Hematopoietic multipotent progenitor cell treated with erythropoietin and hydrocortisone succinate and interleukin-3 and kit ligand, for 15 days (in vitro differentiated cells): ENCODE measurements around the gene ABCG1.

Source experiments
- DNase-seq: peaks from one replicate; pipeline ENCODE4 v3.0.0-alpha.2; 2015; ENCODE audit warnings: low spot score

The ABCG1 gene

DNA sequence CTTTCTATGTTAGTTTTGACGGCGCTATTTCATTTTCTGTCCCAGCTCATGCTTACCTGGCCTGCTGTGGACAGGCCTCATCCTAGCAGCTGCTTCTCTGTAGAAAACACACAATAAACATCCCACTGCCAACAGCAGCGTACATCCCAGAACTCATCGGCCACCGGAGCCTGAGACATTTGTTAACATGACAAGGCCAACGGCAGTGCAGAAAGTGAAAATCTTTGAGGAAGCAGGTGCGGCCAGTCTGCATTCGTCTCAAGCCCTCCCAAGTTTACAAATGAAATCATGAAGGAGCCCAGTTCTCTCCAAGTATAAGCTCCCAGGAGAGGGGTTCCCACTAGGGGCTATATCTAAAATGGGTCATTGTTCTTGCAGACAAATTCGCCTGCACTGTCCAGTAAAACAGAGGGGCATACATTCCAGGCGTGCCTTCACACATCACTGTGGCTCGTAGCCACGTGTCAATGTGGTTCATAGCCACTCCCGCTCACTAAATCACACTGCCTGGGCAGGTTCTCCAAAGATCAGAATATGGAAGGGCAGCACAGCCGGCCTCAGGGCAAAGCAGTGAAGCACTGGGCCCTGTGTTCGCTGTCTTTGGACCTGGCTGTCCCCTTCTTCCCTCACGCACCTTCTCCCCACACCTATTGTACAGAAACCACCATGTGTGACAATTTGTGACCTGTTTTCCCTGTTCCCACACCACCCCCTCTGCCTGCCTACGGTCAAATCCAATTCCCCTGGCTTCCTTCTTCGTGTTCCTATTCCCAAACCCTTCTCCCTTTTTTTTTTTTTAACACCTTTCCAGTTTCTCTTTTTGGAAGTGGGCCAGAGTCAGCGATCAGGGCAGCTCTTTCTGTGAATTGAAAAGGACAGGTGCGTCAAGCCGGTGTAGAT is 27.0 kb upstream of the ABCG1 start:
- DNase-seq, result no peak

DNA sequence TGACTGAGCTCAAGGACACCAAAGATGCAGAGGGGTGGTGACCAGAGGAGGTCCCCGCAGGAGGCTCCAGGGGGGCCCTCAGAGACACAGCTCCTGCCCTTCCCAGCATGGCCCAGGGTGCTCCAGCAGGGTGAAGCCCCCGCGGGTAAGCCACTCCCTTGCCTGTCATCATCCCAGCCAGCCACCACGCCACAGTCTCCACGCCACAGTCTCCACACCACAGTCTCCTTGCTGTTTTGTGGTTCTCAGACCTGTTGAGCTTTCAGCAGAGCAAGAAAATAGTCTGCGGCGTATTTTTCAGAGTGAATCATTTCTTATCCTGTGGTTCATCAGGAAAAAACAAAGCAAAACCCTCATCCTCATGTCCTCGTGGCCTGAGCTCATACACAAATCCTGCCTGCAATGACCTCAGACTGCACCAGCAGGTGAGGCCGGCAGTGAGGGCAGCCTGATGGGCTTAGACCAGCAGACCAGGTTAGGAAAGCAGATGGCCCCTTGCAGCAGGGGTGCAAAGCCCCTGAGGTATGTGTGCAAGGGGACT is 25.7 kb upstream of the ABCG1 start:
- DNase-seq, result no peak

DNA sequence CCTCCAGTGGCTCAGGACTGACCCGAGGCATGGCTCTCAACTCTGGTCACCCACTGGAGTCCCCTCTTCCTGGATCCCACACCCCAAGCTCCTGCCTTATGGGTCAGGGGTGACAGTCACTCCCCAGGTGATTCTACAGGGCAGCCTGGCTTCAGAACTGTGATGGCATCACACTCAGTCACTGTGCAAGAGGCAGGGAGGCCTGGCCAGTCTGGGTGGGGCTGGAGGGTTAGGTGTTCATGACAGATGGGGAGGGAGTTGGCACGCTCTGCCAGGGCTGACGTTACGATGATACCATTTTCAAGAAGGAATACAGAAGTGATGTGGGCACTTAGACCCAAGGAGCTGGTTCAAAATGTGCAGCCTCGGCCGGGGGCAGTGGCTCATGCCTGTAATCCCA is 25.2 kb upstream of the ABCG1 start:
- DNase-seq, result no peak

DNA sequence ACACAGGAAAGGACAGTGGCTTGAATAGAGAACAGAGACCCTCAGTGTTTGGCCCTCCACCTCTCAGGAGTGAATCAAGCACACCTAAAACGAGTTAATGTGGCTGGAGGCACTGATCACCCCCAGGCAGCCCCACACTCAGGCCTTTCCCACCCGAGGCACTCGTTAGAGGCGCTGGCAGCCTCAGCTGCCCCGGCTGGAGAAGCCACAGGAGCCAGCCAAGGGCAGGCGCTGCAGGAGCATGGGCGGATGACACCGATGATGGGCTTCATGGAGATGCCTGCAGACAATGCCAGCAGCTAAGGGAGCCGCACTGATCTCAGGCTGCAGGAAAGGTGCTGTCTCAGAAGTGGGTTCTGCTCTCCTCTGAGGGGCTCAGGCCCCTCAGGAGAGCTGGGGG is 24.1 kb upstream of the ABCG1 start:
- DNase-seq, result no peak

DNA sequence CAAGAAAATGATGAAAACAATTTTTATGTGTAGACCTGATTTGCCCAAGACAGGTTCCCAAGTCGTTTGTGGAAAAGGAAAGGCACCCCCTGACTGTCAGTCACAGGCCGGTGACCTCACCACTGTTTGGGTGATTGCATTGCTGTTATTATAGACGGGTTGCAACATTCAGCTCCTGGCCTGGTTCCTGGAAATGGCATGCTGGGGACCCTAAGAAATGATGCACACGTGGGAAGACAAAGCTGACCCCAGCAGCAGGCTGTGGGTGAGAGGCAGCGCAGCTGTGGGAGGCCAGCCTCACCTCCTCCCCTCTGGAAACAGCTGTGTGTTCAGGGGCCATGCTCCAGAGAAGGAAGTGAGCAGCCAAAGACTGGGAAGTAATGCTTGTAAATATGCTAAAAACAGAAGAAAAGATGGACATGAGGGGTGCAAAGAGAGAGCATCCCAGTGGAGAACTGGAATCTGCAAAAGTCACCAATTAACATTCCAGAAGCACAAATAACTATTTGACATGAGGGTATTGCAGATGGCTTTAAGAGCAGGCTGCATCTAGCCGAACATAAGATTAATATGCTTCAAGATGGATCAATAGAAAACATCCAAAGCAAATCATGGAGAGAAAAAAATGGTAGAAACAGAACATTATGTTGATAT is 23.4 kb upstream of the ABCG1 start:
- no peak for DNase-seq

DNA sequence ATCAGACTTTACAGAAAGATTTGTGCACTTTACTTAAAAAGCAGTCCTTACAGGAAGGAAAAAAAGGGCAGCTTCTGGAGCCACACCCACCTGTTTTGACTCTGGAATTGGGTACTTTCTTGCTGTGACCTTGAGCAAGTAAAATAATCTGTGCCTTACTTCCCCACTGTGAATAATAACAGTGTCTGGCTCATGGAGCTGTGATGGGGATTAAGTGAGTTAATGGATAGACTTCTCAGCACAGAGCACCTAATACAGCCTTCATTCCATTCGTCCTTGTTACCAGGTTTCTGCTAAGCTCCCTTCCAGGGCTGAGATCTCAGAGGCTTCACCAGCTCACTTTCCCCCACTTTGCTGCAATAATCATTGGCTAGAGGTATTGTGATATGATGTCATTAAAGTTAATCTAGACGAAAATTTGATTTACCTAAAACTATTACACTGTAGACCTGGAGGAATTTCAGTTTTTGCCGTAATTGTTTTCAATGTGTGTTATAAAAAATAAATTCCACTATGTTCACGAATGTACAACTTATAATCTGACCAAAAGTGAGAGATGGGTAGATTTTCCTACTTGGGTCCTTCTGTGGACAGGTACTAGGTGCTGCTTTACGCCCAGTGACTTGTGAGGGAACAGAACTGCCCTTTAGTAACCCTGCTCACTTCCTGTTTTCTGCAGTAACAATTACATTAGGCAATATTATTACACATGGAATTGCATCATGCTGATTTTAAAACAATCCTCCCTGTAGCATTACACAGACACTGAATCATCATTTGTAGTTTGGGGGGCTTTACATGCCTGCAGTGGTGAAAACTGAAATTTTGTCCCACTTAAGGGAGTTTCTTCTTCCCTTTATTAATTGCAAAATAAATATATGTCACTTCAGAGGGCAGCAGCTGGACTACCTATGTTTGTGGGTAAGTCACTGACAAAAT is 19.7 kb upstream of the ABCG1 start:
- no peak for DNase-seq

DNA sequence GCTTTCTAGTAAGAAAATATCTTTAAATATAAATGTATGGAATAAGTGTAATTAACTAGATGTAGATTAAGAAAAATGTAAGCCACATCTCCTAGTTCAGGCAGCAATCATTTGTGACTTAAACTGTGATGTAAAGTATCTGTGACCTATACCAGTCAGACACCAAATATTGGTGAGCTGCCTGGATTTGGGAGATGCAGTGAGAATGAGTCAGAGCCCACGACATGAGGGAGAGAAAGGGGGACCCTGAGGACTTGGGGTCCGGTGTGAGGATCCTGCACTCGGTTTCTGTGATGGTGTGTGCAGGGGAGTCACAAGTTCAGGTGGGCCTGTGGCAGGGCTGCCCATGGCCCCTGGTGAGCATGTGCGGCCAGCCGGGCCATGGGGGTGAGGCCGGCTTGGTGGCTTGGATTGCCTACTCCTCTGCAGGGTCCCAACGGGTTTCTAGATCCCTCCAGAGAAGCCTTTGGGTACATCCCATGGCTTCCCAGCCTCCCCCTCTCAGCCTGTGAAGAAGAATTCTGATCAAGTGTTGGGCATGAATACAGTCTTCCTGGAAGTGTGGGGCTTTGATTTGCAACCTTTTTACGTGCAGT is 19.0 kb upstream of the ABCG1 start:
- no peak for DNase-seq

DNA sequence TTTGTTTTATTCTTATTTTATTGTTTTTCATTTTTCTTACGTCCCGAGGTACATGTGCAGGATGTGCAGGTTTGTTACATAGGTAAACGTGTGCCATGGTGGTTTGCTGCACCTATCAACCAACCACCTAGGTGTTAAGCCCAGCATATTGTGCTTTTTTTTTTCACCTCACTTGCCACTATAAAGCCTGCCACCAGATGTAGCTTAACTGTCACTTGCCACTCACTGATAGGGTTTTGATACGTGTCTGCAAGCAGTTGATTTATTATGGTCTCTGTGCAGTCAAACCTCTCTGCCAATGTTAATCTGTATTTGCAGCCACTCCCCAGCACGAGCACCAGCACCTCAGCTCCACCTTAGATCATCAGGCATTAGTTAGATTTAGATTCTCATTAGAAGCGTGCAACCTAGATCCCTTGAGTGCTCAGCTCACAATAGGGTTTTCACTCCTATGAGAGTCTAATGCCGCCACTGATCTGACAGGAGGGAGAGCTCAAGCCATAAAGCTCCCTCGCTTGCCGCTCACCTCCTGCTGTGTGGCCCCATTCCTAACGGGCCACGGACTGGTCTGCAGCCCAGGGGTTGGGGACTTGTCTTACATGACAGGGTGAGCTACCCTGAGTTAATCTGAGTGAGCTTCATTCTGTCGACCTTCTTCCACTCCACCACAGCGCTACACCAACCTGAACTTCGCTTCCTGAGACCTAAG is 17.9 kb upstream of the ABCG1 start:
- no peak for DNase-seq

DNA sequence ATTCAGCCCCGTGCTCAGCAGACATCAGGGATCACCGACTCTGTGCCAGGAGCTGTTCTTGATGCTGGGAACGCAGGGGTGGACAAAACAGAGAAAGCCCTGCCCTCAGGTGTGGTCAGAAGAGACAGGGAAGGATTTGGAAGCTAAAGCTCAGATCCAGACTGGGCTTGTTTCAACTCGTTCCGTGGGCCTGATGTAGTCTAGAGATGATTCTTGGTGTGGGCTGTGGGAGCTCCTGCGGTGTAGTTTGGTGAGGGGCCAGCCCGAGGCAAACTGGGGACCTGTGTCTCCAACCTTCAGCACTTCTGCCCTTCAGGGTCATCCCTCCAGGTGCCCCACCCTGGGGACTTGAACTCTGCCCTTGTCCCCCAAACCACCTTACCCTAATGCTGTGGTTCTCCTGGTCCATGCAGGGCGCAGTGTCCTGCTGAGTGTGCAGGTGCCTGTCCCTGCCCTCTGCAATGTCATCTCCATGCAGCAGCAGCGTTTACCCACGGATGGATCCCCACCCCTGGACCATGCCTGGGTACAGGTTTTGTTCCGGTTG is 17.3 kb upstream of the ABCG1 start:
- no peak for DNase-seq

DNA sequence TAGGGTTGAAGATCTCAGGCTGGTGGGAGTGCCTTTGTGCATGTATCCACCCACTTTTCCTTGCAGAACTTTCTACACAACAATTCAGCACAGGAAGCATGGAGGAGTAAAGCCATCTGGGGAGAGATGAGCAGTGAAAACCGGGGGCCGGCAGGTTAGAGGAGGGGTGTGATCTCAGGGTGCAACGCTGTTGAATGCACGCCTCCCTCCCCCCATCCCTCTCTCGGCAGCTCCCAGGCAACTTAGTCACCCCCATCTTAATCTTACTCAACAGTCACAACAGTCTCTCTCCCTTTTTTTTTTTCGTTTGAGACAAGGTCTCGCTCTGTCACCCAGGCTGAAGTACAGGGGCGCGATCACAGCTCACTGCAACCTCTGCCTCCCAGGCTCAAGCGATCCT is 16.6 kb upstream of the ABCG1 start:
- no peak for DNase-seq

DNA sequence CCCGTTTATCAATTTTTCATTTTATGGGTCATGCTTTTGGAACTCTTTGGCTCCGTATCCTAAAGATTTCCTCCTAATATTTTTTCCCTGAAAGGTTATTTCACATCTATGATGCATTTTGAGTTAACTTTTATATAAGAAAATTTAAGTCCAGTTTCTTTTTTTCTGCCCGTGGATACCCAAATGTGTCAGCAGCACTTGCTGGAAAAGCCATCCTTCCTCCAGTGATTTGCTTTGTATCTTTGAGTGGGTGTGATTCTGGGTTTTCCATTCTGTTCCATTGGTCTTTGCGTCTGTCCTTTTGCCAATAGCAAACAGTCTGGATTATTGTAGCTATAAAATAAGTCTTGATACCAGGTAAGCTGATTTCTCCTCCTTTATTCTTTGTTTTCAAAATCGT is 15.6 kb upstream of the ABCG1 start:
- DNase-seq, result no peak

DNA sequence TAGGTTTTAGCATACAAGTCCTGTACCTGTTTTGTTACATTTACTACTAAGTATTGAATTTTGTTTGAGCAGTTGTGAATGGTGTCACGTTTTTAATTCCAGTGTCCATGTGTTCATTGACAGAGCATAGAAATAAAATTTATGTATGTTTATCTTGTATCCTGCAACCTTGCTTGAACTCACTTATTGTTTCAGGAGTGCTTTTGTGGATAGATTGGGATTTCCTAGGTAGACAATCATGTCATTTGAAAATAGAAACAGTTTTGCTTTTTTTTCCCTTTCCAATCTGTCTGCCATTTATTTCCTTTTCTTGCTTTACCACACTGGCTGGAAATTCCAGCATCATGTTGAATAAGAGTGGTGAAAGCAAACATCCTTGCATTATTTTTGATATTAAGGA is 15.0 kb upstream of the ABCG1 start:
- no peak for DNase-seq

DNA sequence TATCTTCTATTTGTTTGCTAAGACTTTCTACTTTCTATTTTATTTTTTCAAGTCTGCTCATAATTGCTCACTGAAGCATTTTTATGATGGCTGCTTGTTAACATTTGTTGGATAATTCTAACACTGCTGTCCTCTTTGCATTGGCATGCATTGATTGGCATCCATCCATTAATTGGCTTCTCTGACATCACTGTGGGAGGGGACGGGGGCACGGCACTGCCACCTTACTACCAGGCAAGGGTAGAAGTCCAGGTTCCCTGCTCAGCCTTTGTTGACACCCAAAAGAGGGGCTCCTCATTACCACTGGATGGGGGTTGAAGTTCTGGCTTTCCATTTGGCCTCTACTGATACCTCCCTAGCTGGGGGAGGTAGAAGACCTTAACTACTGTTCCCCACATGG is 11.5 kb upstream of the ABCG1 start:
- DNase-seq, result no peak

DNA sequence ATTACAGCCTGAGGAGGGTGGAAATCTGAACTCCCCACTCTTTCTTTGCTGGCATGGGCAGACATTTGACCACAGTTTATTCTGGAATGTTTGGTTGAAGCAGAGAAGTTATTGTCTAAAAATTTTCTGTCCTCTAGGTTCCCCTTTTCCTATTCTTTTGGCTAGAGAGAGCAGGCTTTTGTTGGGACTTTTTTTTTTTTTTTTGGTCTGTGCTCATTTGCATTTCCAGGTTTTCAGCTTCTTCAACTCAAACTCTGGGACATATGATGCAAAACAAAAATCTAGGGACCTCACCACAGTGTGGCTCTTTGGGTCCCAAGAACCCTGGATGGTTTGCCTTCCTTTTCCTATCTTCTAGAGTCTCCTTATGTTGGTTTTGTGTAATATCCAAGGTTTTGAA is 10.9 kb upstream of the ABCG1 start:
- DNase-seq, result no peak

DNA sequence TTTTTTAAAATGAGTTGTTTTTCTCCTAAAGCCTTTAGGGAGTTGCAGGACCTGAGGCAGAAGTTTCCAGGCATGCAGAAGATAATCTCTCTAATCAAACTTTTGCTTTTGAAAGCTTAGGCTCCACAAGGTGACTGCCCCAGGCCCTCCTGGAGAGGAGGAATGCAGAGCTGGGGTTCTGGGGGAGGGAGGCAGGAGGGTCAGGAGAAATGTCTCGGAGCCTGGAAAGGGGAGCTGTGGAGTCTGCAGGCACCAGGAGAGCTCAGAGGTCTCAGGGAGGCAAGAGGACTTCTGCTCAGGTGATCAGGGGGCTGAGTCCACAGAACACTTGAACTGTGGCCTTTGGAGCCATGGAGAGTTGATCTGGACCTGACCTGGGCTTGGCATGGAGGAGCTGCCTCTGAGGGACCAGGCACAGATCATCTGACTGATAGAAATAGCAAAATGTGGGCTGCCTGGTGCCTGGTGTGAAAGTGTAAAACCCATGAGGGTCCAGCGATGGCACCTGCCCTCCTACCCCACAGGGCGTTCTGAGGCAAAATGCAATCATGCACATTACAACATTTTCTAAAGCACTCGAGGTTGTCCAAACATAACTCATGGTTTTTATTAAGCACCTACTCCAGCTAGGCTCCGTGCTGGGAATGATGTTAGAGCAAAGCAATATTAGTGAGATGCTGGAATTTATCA is 10.0 kb upstream of the ABCG1 start:
- no peak for DNase-seq

DNA sequence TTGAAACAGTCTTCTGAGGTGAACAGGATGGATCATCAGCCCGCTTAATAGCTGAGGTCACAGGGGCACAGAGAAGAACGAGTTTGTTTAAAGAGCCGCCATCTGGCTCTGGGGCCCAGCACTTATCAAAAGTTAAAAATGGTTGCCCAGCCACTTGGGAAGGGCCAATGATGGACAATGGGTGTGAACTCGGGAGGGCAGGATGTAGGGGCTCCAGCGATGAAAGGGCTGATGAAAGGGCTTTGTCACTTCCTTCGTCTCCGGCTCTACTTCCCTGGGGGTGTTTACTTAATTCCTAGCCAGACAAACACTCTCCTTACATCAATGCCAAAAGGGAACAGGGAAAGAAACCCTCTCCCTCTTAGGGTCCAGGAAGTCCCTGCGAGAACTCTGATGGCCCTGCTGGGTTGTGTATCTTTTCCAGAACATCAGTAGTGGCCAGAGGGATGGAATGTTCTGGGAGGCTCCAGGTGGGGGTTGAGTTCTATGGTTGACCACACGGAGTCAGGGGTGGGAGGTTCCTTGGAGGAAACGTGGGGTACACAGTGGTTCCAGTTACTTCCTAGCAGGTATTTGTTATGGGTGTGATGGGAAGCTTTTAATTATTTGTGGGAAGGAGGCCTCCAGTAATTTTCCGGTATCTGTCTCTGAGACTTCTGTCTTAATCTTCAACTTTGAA is 9.0 kb upstream of the ABCG1 start:
- no peak for DNase-seq

DNA sequence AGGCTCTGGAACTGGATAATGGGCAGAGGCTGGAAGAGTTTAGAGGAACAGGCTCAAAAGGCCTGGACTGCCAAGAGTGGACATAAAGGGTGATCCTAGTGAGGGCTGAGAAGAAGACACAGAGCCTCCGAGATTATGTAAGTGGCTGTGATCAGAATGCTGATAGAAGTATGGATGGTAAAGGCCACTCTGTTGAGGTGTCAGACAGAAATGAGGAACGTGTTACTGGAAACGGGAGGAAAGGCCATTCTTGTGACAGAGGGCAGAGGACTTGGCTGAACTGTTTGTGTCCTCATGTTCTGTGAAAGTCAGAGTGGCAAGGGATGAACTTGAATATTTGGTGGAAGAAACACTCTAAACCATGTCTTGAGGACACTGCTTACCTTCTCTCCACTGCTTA is 6.7 kb upstream of the ABCG1 start:
- DNase-seq, result no peak

DNA sequence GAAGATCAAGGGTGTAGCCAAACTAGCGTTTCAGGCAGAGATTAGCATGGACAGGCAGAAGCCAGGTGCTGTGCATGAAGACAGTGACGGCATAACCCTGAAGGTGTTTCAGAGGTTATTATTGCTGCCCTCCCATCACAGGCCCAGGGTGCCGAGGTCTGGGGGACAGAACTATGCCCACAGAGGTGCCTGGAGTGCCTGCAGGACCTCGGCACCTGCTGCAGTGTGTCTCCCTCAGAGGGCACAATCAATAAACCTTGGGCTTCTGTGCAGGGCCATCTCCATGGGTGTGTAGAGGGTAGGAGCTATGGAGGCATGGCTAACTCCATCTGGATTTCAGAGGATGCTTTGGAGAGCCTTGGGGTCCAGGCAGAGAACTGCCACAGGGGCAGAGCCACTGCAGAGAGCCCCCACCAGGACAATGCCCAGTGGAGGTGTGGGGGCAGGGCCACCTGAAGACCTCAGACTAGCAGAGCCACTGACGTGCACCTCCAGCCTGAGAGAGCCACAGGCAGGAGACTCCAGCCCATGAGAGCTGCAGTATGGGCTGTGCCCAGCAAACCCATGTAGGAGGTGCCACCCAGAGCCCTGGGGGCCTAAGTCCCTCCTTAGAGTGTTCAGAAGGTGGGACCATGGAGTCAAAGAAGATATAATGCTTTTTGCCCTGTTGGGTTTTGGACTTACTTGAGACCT is 5.7 kb upstream of the ABCG1 start:
- no peak for DNase-seq

DNA sequence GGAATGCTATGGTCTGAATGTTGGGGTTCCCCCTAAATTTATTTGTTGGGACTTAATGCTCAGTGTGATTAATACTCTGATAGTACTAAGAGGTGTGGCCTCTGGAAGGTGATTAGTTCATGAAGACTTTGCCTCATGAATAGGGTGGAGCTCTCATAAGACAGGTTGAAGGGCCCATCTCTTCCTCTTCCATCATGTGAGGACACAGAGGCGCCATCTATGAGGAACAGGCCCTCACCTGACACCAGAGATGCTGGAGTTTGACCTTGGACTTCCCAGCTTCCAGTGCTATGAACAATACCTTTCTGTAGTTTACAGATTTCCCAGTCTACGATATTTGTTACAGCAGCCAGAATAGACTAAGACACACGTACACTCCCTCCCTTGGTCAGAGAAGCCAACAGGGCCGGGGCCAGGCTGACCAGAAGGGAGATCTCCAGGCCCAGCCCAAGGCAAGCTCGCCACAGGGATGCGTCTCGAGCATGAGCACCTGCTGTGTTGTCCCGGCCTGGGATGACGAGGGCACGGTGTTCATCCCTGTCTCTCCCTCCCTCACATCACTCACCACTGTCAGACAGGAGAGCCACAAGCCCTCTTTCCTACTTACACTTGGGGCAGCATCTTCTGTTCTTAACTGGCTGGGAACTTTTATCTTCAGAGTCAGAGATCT is 4.7 kb upstream of the ABCG1 start:
- DNase-seq, result no peak
